ENCODE results near the gene ZNF236.

DNA sequence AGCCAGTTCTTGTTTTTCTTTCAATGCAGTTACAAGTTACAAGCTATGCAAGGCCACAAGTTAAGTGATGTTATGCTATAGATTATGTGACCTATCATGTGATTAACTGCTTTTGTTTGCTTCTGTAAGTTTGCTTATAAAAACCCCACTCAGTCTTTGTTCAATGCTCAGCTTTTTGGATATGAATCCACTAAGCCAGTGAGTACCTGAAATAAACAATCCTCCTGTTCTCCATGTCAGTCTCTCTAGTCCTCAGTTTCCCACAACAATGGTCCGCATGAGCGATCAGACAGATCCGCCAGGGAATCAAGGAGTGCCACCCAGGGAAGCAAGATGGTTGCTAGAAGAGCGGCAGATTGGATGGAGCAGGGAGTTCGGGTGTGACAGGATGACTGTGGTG, 30.7 kb upstream of the ZNF236 start:
- no peak for TF ChIP-seq JUND (IDR thresholded peaks at IDR 0.05)
- no peak for TF ChIP-seq CTCF (IDR thresholded peaks at IDR 0.05; ENCODE audit: low read depth, low read length, missing input control)
- TF ChIP-seq ZBTB33 (IDR thresholded peaks at IDR 0.05), result no peak
- TF ChIP-seq EGR1 (IDR thresholded peaks at IDR 0.05; ENCODE audit: low read depth in 2 of 2), result no peak

Measured in liver (tissue), 3 donors.